CD4-positive, alpha-beta memory T cell (primary cell): Measurements from ENCODE around the gene G6PC3. TPM values are rescaled to one million over a fixed set of nuclear protein-coding genes. Genes with fewer than 3 reads are reported as not detected.

Experiments
- CTCF ChIA-PET: fragments of 350-600 bp; sonication (Branson Sonifier 250); formaldehyde crosslinking; loops from one replicate; lab custom pipeline; 2021; ENCODE audit warnings: inconsistent platforms; ENCODE audit not compliant: partially characterized antibody; lab: Charles Lee
- POLR2A ChIA-PET: fragments of 350-600 bp; sonication (Branson Sonifier 250); formaldehyde crosslinking; loops from one replicate; lab custom pipeline; 2021; ENCODE audit not compliant: partially characterized antibody; lab: Charles Lee
- DNase-seq, 5 donors: peaks; one replicate each; pipeline versions ENCODE4 v3.0.0 to v3.0.0-alpha.2; 2020 to 2022; ENCODE audit warnings: mixed read lengths in 1 of 5
- H3K27ac ChIP-seq: one replicate; pipeline ENCODE4 v1.7.0; 2013; ENCODE audit warnings: low read depth, low read length
- H3K27me3 ChIP-seq: 2 replicates; pipeline ENCODE4 v1.7.0; 2013; ENCODE audit warnings: mild to moderate bottlenecking, low read length, moderate library complexity; ENCODE audit not compliant: insufficient read depth
- H3K36me3 ChIP-seq: 2 replicates; pipeline ENCODE4 v1.7.0; 2013; ENCODE audit warnings: mild to moderate bottlenecking, low read length, moderate library complexity; ENCODE audit not compliant: insufficient read depth
- H3K4me1 ChIP-seq: 2 replicates; pipeline ENCODE4 v1.7.0; 2013; ENCODE audit warnings: mild to moderate bottlenecking, low read length, moderate library complexity; ENCODE audit not compliant: insufficient read depth
- H3K4me3 ChIP-seq, 2 donors: one replicate each; pipeline ENCODE4 v1.7.0; 2013; ENCODE audit warnings: low read length in 2 of 2, mild to moderate bottlenecking in 1 of 2
- H3K9me3 ChIP-seq, 2 donors: one replicate each; pipeline ENCODE4 v1.7.0; 2013; ENCODE audit warnings: low read length in 2 of 2, control low read depth in 1 of 2; ENCODE audit not compliant: control insufficient read depth in 1 of 2
- H3K27ac Mint-ChIP-seq, 7 donors: one replicate each; pipeline ENCODE4 v1.8.0; 2020 to 2021; ENCODE audit warnings: mixed read lengths in 7 of 7, mild to moderate bottlenecking in 6 of 7, inconsistent platforms in 3 of 7, moderate library complexity in 3 of 7
- H3K27me3 Mint-ChIP-seq, 2 donors: one replicate each; pipeline ENCODE4 v1.8.0; 2020 to 2021; ENCODE audit warnings: mixed read lengths in 2 of 2
- H3K36me3 Mint-ChIP-seq, 2 donors: one replicate each; pipeline ENCODE4 v1.8.0; 2020 to 2021; ENCODE audit warnings: mixed read lengths in 2 of 2, inconsistent platforms in 1 of 2, mild to moderate bottlenecking in 1 of 2
- H3K4me1 Mint-ChIP-seq, 4 donors: one replicate each; pipeline ENCODE4 v1.8.0; 2020 to 2021; ENCODE audit warnings: mixed read lengths in 4 of 4, mild to moderate bottlenecking in 1 of 4
- H3K4me3 Mint-ChIP-seq, 8 donors: one replicate each; pipeline ENCODE4 v1.8.0; 2020 to 2021; ENCODE audit warnings: mixed read lengths in 8 of 8, mild to moderate bottlenecking in 7 of 8, moderate library complexity in 6 of 8, inconsistent platforms in 3 of 8
- H3K9me3 Mint-ChIP-seq, 8 donors: one replicate each; pipeline ENCODE4 v1.8.0; 2020 to 2021; ENCODE audit warnings: mixed read lengths in 8 of 8, mild to moderate bottlenecking in 5 of 8, inconsistent platforms in 3 of 8, moderate library complexity in 1 of 8
- intact Hi-C: fragments of 100-400 bp; cut with micrococcal nuclease; formaldehyde crosslinking; loops from one replicate; pipeline ENCODE4 v1.15.1; 2023
- polyA plus RNA-seq, 2 donors: library from polyadenylated mRNA; unstranded; fragments of 300-500 nt; fragmentation: Illumina TruSeq; gene quantifications; one replicate each; pipeline ENCODE4 v1.2.3, GENCODE V29; 2021
- total RNA-seq, 2 experiments: library from RNA; stranded (reverse); gene quantifications; one replicate each; pipeline ENCODE4 v1.2.3, GENCODE V29; 2021

G6PC3 gene
- total and polyA plus RNA-seq, 4 experiments from 2014 or later: 10.6 to 17.9 (median 13.7) TPM

DNA sequence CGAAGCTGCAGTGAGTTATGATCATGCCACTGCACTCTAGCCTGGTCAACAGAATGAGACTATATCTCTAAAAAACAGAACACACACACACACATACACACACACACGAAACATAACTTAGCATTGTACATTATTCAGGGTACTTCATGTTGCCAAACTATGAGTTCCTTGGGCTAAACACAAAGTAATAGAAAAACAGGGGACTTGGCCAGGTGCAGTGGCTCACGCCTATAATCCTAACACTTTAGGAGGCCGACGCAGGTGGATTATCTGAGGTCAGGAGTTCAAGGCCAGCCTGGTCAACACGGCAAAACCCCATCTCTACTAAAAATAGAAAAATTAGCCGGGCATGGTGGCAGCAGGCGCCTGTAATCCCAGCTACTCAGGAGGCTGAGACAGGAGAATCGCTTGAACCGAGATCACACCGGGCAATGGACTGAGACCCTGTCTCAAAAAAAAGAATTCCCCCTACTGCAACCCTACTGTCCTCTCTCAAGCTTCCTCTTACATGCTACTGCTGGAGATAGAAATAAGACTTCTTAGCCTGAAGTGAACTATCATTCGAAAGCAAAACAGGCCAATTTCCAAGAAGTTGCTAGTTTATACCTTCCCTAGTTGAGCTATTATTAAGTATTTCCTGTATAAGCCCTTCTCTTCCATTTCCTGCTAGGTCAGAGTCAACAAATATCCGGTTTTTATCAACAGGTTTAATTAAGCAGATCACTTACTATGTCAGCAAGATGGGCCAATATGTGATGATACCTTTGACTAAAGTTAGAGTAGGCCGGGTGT is 11.2 kb upstream of the G6PC3 start:
- Mint-ChIP-seq H3K4me1 (peaks cover 18 to 43% (median 40%) of the 10 kb centered on the region in 4 donors), H3K36me3 (peaks cover 22 to 60% of the 10 kb centered on the region in 2 donors), H3K9me3 (no peaks in the 10 kb centered on the region), H3K27me3 (no peaks in the 10 kb centered on the region), H3K4me3 (peak overlapping the region in 2 of 8 donors; percentile 23 to 45), H3K27ac (no peak overlapping the region)
- POLR2A ChIA-PET: interaction anchor here (0.7 to 1.3 kb wide), 2 partner anchors 10 to 51 kb away, joined by 3 read pairs; no protein-coding TSS in a partner anchor
- Histone ChIP-seq H3K27me3 (no peaks in the 10 kb centered on the region), H3K9me3 (no peaks in the 10 kb centered on the region), H3K36me3 (peaks cover 24% of the 10 kb centered on the region), H3K4me1 (peaks cover 17% of the 10 kb centered on the region), H3K4me3 (no peak overlapping the region), H3K27ac (no peak overlapping the region)
- CTCF ChIA-PET: interaction anchor here (0.6 to 1.5 kb wide), 4 partner anchors 13 to 115 kb away, joined by 3 to 5 read pairs (median 3); no protein-coding TSS in a partner anchor
- intact Hi-C loops: no loop called here
- DNase-seq: no peak

DNA sequence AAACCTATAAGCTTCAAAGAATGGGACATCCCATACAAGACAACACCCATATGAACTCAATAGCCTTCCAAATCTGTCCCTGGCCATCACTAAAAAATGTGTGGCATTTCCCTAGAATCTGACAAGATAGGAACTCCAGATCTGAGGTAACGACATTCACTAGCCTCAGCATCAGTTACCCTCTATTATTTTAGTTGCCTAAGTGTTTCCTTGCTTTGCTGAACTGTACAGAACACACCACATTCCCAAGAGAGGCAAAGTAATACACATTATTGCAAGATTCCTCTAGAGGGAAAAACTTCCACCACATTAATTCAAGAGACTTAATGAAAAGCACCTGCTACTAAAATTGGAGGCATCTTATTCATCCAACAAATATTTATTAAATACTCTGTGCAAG is 9.1 kb upstream of the G6PC3 start:
- intact Hi-C loops: no loop called here
- Histone ChIP-seq H3K27me3 (no peaks in the 10 kb centered on the region), H3K4me1 (peaks cover 29% of the 10 kb centered on the region), H3K4me3 (no peak overlapping the region), H3K36me3 (peaks cover 19% of the 10 kb centered on the region), H3K27ac (no peak overlapping the region), H3K9me3 (no peaks in the 10 kb centered on the region)
- CTCF ChIA-PET: interaction anchor here (0.8 kb wide), 1 partner anchor 8 kb away, joined by 3 read pairs; no protein-coding TSS in a partner anchor
- Mint-ChIP-seq H3K27me3 (no peaks in the 10 kb centered on the region), H3K4me3 (no peak overlapping the region), H3K9me3 (no peaks in the 10 kb centered on the region), H3K4me1 (peaks cover 20 to 50% (median 45%) of the 10 kb centered on the region in 4 donors), H3K27ac (peak overlapping the region in 1 of 7 donors; percentile 14), H3K36me3 (peaks cover 22 to 59% of the 10 kb centered on the region in 2 donors)
- DNase-seq: no peak
- POLR2A ChIA-PET: no interaction called here

DNA sequence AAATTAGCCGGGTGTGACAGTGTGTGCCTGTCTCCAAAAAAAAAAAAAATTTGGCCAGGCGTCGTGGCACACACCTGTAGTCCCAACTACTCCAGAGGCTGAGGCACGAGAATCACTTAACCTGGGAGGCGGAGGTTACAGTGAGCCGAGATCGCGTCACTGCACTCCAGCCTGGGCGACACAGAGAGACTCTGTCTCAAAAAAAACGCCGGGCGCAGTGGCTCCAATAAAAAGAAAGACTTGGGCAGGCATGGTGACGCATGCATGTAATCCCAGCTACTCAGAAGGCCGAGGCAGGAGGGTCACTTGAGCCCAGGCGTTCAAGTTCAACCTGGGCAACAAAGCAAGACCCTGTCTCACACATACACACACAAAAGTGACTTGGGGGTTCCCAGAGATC is 7.7 kb upstream of the G6PC3 start:
- no peak for DNase-seq
- Mint-ChIP-seq H3K4me3 (no peak overlapping the region), H3K9me3 (no peaks in the 10 kb centered on the region), H3K4me1 (peaks cover 24 to 59% (median 53%) of the 10 kb centered on the region in 4 donors), H3K27me3 (no peaks in the 10 kb centered on the region), H3K27ac (no peak overlapping the region), H3K36me3 (peaks cover 22 to 58% of the 10 kb centered on the region in 2 donors)
- H3K9me3 ChIP-seq: no peaks in the 10 kb centered on the region
- ChIA-PET CTCF (no interaction called here), POLR2A (no interaction called here)
- H3K4me3 ChIP-seq: no peak overlapping the region
- H3K36me3 ChIP-seq: peaks cover 19% of the 10 kb centered on the region
- no peaks in the 10 kb centered on the region for H3K27me3 ChIP-seq
- intact Hi-C loops: no loop called here
- H3K27ac ChIP-seq: no peak overlapping the region
- peaks cover 40% of the 10 kb centered on the region for H3K4me1 ChIP-seq

DNA sequence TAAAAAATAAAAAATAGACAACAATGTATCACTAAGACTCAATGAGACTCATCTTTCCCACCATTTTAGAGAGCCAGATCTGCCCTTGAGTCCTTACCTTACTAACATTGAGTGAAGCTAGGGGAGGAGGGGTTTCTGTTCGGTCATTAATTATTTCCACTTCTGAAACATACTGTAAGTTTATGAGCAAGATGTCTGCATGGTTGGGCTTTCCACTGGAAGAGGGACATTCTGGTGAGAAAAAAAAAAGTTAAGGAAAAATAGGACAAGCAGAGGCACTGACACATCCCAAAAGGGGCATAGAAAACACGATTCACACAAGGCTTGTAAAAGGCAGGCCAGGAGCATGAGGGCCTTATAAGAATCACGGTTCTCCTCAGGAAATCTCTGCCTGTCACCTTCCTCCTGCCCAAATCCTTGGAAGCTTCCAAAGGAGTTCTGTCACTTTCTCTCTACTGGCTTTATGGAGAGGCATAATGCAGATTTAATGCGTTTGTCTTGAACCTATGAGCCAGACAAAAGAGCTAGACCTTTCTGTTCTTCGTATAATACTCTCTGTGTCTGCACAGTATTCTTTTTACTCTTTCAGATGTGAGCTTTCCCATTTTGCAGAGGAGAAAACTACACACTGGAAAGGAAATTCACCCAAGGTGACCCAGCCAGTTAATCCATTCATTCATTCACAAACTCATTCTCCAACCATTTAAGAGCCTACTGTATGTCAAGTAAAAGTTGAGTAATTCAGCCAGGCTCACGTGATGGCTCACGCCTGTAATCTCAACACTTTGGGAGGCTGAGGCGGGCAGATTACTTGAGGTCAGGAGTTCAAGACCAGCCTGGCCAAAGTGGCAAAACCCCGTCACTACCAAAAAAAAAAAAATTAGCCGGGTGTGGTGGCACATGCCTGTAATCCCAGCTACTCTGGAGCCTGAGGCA is 6.6 kb upstream of the G6PC3 start:
- Mint-ChIP-seq H3K9me3 (no peaks in the 10 kb centered on the region), H3K4me3 (peak overlapping the region in 7 of 8 donors; percentile 13 to 69 (median 24)), H3K4me1 (peaks cover 27 to 60% (median 52%) of the 10 kb centered on the region in 4 donors), H3K27ac (peak overlapping the region; percentile 42 to 75 (median 54)), H3K36me3 (peaks cover 22 to 51% of the 10 kb centered on the region in 2 donors), H3K27me3 (no peaks in the 10 kb centered on the region)
- Histone ChIP-seq H3K27ac (no peak overlapping the region), H3K4me3 (no peak overlapping the region), H3K27me3 (no peaks in the 10 kb centered on the region), H3K4me1 (peaks cover 40% of the 10 kb centered on the region), H3K9me3 (no peaks in the 10 kb centered on the region), H3K36me3 (peaks cover 15% of the 10 kb centered on the region)
- ChIA-PET CTCF (interaction anchor here (1.3 kb wide), 1 partner anchor 20 kb away, joined by 3 read pairs; no protein-coding TSS in a partner anchor), POLR2A (no interaction called here)
- DNase-seq: no peak
- intact Hi-C loops: no loop called here

DNA sequence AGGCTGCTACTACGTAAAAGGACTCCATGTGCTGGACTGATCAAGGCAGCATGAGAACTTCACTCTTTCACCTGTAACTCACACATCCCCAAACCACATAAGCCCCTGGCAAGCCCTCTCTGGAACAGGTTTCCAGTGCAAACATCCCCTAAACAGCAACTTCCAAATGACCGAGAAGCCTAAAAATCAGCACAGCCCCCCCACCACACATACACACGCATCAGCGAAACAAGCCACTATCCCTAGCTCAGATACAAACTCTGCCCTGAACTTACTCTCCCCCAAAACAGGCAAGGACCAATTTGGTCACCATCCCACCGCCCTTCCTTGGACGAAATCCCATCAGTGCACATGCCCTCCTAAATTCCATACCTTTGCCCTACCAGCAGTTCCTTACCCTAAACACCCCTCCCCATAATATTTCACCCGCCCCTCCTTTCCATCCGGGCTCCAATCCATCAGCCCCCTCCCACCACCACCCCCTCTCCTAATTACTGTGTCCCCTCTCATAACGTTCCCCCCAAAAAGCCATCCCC is 4.8 kb upstream of the G6PC3 start:
- intact Hi-C loops: loop anchor here (1.0 to 2.0 kb wide), 3 partner anchors 58 to 135 kb away; partner anchors contain the start of gene HDAC5
- ChIA-PET CTCF (interaction anchor here (1.3 to 1.5 kb wide), 2 partner anchors 50 to 122 kb away, joined by 4 to 5 read pairs; no protein-coding TSS in a partner anchor), POLR2A (interaction anchor here (0.8 to 2.0 kb wide), 6 partner anchors 10 to 154 kb away, joined by 3 to 16 read pairs (median 3); partner anchors contain the start of genes HDAC5 and UBTF)
- no peaks in the 10 kb centered on the region for H3K9me3 Mint-ChIP-seq
- peak overlapping the region; percentile 69 for H3K27ac ChIP-seq
- H3K36me3 ChIP-seq: peaks cover 8% of the 10 kb centered on the region
- H3K4me1 ChIP-seq: peaks cover 40% of the 10 kb centered on the region
- no peaks in the 10 kb centered on the region for H3K27me3 Mint-ChIP-seq
- H3K9me3 ChIP-seq: no peaks in the 10 kb centered on the region
- peaks cover 15 to 40% of the 10 kb centered on the region in 2 donors for H3K36me3 Mint-ChIP-seq
- peak in 4 of 5 donors; percentile 11 to 26 (median 22) for DNase-seq
- peak overlapping the region; percentile 64 to 76 for H3K4me3 ChIP-seq
- H3K27me3 ChIP-seq: no peaks in the 10 kb centered on the region
- H3K27ac Mint-ChIP-seq: peak overlapping the region; percentile 87 to 99 (median 96)
- H3K4me1 Mint-ChIP-seq: peaks cover 27 to 56% (median 46%) of the 10 kb centered on the region in 4 donors
- H3K4me3 Mint-ChIP-seq: peak overlapping the region; percentile 89 to 96 (median 91)

DNA sequence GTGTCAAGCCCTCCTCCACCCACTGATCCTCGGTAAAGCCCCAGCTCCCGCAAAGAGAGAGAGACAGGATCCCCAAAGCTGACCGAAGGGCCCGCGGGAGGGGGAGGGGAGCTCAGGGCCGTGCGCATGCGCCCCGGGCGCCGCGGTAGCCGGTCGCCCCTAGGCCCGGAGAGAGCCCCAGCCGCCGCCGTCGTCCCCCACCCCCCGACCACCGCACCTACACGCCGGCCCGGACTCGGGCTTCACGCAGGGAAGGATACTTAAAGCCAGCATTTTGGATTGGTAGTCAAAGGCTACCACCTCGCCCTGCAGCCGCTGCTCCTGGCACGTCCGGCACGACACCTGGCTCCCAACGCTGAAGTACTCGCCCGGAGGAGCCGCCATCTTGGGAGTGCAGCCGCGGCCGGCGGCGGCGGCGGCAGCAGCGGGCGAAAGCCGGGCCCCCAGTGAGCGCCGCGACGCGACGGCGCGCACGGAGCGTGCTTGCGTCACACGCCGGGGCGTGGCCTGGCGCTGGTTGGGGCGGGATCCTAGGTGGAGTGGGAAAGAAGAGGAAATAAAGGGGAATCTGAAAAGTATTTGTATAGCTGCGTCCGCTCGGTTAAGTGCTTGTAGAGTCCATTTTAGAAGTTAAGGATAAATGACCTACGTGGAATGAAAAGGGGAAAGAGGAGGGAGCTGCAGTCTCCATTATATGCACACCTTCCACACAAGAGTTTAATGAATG is 4.2 kb upstream of the G6PC3 start, which contains the start of gene LSM12:
LSM12 (minus strand) TSS at position 468 of the 727 bp plus-strand sequence; CDS start at position 384, 84 bp downstream.
- Histone ChIP-seq H3K27ac (peak within 1 kb of the TSS; percentile 69), H3K4me1 (peaks cover 45% of the 10 kb centered on the region), H3K4me3 (peak within 1 kb of the TSS; percentile 64 to 76), H3K9me3 (no peaks in the 10 kb centered on the region), H3K27me3 (no peaks in the 10 kb centered on the region), H3K36me3 (peaks cover 8% of the 10 kb centered on the region)
- intact Hi-C loops: loop anchor here (1.0 to 2.0 kb wide), 3 partner anchors 57 to 134 kb away; partner anchors contain the start of gene HDAC5
- peak; percentile 83 to 90 (median 88) for DNase-seq
- Mint-ChIP-seq H3K4me3 (peak within 1 kb of the TSS; percentile 89 to 96 (median 92)), H3K27ac (peak within 1 kb of the TSS; percentile 87 to 99 (median 96)), H3K27me3 (no peaks in the 10 kb centered on the region), H3K36me3 (peaks cover 12 to 39% of the 10 kb centered on the region in 2 donors), H3K4me1 (peaks cover 30 to 59% (median 47%) of the 10 kb centered on the region in 4 donors), H3K9me3 (no peaks in the 10 kb centered on the region)
- ChIA-PET POLR2A (interaction anchor here (0.7 to 2.0 kb wide), 9 partner anchors 10 to 288 kb away, joined by 3 to 16 read pairs (median 3); partner anchors contain the start of genes HDAC5 and UBTF), CTCF (interaction anchor here (0.9 to 1.5 kb wide), 5 partner anchors 11 to 154 kb away, joined by 3 to 5 read pairs (median 3); no protein-coding TSS in a partner anchor)
